Activated naive CD8-positive, alpha-beta T cell treated with anti-CD3 and anti-CD28 coated beads for 36 hours (primary cell): ENCODE data around the gene PPP2R1A. TPM values are rescaled to one million over a fixed set of nuclear protein-coding genes. Genes with fewer than 3 reads are reported as not detected.
A peak's percentile ranks its signal among the peaks of the same experiment; 100 is the strongest.
"Not testable (repeated sequence)": the region's sequence is repeated elsewhere in the genome, so short reads cannot be mapped to it uniquely, and the experiment has no call there.

Experiments used
- DNase-seq: peaks from one replicate; pipeline ENCODE4 v3.0.0; 2021
- H3K27ac Mint-ChIP-seq: one replicate; pipeline ENCODE4 v1.8.0; 2022; ENCODE audit warnings: mild to moderate bottlenecking, moderate library complexity, mixed read lengths
- H3K27me3 Mint-ChIP-seq: one replicate; pipeline ENCODE4 v1.8.0; 2022; ENCODE audit warnings: mild to moderate bottlenecking, mixed read lengths
- H3K36me3 Mint-ChIP-seq: one replicate; pipeline ENCODE4 v1.8.0; 2021; ENCODE audit warnings: mild to moderate bottlenecking, mixed read lengths
- H3K4me1 Mint-ChIP-seq: one replicate; pipeline ENCODE4 v1.8.0; 2021; ENCODE audit warnings: mixed read lengths
- H3K4me3 Mint-ChIP-seq: one replicate; pipeline ENCODE4 v1.8.0; 2022; ENCODE audit warnings: mild to moderate bottlenecking, moderate library complexity, mixed read lengths
- H3K9me3 Mint-ChIP-seq: one replicate; pipeline ENCODE4 v1.8.0; 2022; ENCODE audit warnings: mixed read lengths
- total RNA-seq, 2 experiments: library from RNA; stranded (reverse); gene quantifications; one replicate each; pipeline ENCODE4 v1.2.3, GENCODE V29; 2021

The PPP2R1A gene
- total RNA-seq, 2 experiments from 2014 or later, result 222 to 244 TPM

DNA sequence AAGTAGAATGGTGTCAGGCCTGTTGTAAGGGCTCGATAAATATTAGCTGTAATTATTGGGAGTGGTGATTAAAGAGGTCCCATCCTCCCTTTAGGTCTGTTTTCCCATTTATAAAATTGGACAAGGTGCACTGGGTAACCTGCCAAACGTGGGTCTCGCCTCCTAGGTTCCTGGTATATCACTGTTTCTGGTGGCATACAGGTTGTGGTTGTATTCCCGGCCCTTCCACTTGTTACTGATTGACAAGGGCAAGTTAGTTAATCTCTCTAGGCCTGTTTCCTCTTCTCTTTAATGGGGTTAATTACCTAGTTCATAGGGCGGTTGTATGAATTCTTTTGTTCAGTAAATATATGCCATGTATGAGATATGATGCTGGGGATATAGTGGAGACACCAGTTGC lies 1.5 kb downstream of the PPP2R1A start:
- Mint-ChIP-seq H3K36me3 (peaks cover 44% of the 10 kb centered on the region), H3K9me3 (no peaks in the 10 kb centered on the region), H3K27me3 (no peaks in the 10 kb centered on the region)

GRCh38 chr19:52191951-52192350 lies 2.1 kb downstream of the PPP2R1A start:
- H3K36me3 Mint-ChIP-seq, result peaks cover 44% of the 10 kb centered on the region
- H3K9me3 Mint-ChIP-seq, result no peaks in the 10 kb centered on the region
- DNase-seq, result no peak
- H3K27ac Mint-ChIP-seq, result peak overlapping the region; percentile 3
- H3K4me3 Mint-ChIP-seq, result peak overlapping the region; percentile 97
- H3K4me1 Mint-ChIP-seq, result peaks cover 46% of the 10 kb centered on the region
- no peaks in the 10 kb centered on the region for H3K27me3 Mint-ChIP-seq

More for the DNA sequence above, 1.5 kb downstream of the PPP2R1A start:
- H3K27ac Mint-ChIP-seq, result peak overlapping the region; percentile 3
- DNase-seq, result no peak
- peaks cover 41% of the 10 kb centered on the region for H3K4me1 Mint-ChIP-seq
- peak overlapping the region; percentile 97 for H3K4me3 Mint-ChIP-seq

DNA sequence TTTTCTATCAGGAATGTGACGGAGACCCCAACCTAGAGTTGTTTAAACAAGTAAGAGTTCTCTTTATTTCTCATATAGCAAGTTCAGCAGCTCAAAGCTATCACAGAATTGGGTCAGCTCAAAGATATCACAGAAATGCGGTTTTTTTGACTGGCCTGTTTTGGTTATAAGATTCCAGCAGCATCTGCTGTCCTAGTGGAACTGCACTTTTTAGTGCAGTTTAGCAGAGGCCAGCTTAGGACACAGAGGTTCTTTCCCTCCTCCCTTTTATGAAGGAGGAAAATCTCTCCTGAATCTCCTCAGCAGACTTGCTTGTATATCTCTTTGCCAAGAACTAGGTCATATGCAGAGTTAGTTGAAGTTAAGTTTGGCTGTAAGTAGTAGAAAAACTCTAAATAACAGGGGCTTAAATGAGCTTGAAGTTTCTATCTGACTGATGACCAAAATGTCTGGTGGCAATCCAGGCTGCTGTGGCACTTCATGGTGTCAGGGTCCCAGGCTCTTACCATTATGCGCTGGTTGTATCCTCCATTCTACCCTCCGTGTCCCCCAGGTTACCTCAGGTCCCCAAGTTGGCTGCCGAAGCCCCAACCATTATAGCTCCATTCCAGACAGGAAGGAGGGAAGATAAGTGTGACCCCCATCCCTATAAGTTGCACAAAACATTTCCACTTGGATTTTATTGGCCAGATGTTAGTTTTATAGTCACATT lies 6.6 kb downstream of the PPP2R1A start:
- Mint-ChIP-seq H3K36me3 (peaks cover 46% of the 10 kb centered on the region), H3K4me3 (no peak overlapping the region), H3K27ac (no peak overlapping the region), H3K9me3 (no peaks in the 10 kb centered on the region), H3K4me1 (peaks cover 50% of the 10 kb centered on the region), H3K27me3 (no peaks in the 10 kb centered on the region)
- no peak for DNase-seq

GRCh38 chr19:52197964-52198363 lies 8.1 kb downstream of the PPP2R1A start:
- Mint-ChIP-seq H3K4me1 (peaks cover 42% of the 10 kb centered on the region), H3K4me3 (no peak overlapping the region), H3K9me3 (no peaks in the 10 kb centered on the region), H3K27me3 (no peaks in the 10 kb centered on the region), H3K27ac (no peak overlapping the region), H3K36me3 (peaks cover 41% of the 10 kb centered on the region)
- no peak for DNase-seq

DNA sequence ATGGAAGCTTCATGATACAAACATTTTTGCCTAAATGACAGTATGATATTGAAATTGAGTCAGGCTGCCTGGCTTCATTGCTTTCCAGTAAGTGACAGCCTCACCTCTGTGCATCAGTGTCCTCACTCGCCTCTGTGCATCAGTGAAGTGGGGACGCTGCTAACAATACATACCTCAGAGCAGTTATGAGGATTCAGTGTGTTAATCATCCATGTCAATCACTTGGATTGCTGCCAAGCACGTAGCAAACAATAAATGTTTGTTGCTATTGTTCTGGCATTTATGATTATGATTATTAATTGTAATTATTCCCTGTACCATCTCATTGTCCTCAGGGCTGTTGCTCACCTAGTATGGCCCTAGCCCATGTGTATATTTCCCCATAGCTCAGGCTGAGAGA lies 8.8 kb downstream of the PPP2R1A start:
- H3K36me3 Mint-ChIP-seq, result peaks cover 43% of the 10 kb centered on the region
- peaks cover 41% of the 10 kb centered on the region for H3K4me1 Mint-ChIP-seq

DNA sequence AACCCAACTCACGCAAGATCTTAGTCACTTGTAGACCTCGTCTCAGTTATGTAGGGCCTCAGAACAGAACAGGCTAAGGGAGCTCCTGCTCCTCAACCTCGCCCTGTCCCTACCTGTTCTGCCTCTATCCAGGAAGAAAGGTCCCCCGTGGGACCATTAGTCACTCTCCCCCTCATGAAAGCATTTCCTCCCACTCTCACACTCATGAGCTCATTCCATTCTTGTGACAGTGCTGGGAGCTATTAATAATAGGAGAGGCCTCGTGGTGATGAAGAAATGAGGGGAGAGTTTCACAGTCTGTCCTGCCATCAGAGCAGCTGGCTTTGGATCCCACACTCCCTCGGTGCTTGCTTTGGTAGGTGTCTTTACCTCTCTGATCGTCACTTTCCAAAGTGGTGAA lies 10.2 kb downstream of the PPP2R1A start:
- Mint-ChIP-seq H3K4me3 (no peak overlapping the region), H3K4me1 (peaks cover 35% of the 10 kb centered on the region), H3K9me3 (no peaks in the 10 kb centered on the region), H3K36me3 (peaks cover 39% of the 10 kb centered on the region), H3K27ac (peak overlapping the region; percentile 32), H3K27me3 (no peaks in the 10 kb centered on the region)
- DNase-seq, result no peak

More for the DNA sequence above, 8.8 kb downstream of the PPP2R1A start:
- H3K4me3 Mint-ChIP-seq, result no peak overlapping the region
- H3K27ac Mint-ChIP-seq, result no peak overlapping the region
- DNase-seq, result no peak
- no peaks in the 10 kb centered on the region for H3K9me3 Mint-ChIP-seq
- no peaks in the 10 kb centered on the region for H3K27me3 Mint-ChIP-seq

DNA sequence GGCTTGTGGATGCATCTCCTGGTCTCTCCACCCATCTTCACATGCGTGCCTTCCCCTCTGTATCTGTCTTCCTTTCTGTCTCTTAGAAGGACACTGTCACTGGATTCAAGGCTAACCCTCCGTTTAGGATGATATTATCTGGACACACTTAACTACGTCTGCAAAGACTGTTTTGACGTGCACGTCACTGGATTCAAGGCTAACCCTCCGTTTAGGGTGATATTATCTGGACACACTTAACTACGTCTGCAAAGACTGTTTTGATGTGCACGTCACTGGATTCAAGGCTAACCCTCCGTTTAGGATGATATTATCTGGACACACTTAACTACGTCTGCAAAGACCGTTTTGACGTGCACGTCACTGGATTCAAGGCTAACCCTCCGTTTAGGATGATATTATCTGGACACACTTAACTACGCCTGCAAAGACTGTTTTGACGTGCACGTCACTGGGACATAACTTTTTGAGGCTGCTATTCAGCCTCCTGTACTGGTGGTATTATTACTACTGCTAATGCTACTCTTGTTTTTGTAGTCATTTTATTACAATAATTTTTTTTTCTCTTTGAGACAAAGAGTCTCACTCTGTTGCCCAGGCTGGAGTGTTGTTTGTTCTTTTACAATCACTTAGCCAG lies 11.0 kb downstream of the PPP2R1A start:
- H3K27me3 Mint-ChIP-seq, H3K4me3 Mint-ChIP-seq, DNase-seq, H3K9me3 Mint-ChIP-seq, H3K27ac Mint-ChIP-seq: not testable (repeated sequence)
- H3K36me3 Mint-ChIP-seq, result peaks cover 38% of the 10 kb centered on the region
- H3K4me1 Mint-ChIP-seq, result peaks cover 40% of the 10 kb centered on the region

GRCh38 chr19:52206481-52206880 lies 16.6 kb downstream of the PPP2R1A start:
- no peak overlapping the region for H3K27ac Mint-ChIP-seq
- DNase-seq, result no peak
- H3K9me3 Mint-ChIP-seq, result no peaks in the 10 kb centered on the region
- H3K36me3 Mint-ChIP-seq, result peaks cover 34% of the 10 kb centered on the region
- H3K4me3 Mint-ChIP-seq, result no peak overlapping the region
- peaks cover 19% of the 10 kb centered on the region for H3K4me1 Mint-ChIP-seq
- no peaks in the 10 kb centered on the region for H3K27me3 Mint-ChIP-seq

- Mint-ChIP-seq H3K36me3 (peaks cover 41% of the 10 kb centered on the region), H3K4me3 (no peak overlapping the region), H3K27me3 (no peaks in the 10 kb centered on the region), H3K4me1 (no peaks in the 10 kb centered on the region), H3K9me3 (no peaks in the 10 kb centered on the region), H3K27ac (no peak overlapping the region)
- no peak for DNase-seq
Measured at GRCh38 chr19:52211203-52211602, 21.4 kb downstream of the PPP2R1A start.

DNA sequence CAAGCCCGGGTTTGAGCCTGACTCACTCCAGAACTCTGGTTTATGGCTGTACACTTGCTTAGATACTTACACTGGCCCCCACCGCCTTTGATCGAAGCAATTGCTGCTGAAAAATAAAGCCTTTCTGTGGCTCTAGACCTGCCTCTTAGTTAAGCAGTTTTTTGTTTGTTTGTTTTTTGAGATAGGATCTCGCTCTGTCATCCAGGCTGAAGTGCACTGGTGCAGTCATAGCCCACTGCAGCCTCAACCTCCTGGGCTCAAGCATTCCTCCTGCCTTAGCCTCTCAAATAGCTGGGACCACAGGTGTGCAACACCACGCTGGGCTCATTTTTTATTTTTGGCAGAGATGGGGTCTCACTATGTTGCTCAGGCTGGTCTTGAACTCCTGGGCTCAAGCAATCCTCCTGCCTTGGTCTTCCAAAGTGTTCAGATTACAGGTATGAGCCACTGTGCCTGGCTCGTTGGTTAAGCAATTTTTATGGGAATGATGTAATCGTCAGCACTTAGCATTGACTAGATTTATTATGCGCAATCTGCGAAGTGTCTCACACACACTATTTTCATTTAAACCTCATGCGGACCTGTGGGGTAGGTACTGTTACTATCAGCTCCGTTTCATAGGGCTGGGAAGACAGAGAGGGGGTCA lies 22.2 kb downstream of the PPP2R1A start:
- H3K4me1 Mint-ChIP-seq, result no peaks in the 10 kb centered on the region
- H3K27ac Mint-ChIP-seq, result peak overlapping the region; percentile 48
- DNase-seq, result no peak
- no peaks in the 10 kb centered on the region for H3K27me3 Mint-ChIP-seq
- no peak overlapping the region for H3K4me3 Mint-ChIP-seq
- H3K36me3 Mint-ChIP-seq, result peaks cover 41% of the 10 kb centered on the region
- H3K9me3 Mint-ChIP-seq, result no peaks in the 10 kb centered on the region

- H3K36me3 Mint-ChIP-seq, result peaks cover 47% of the 10 kb centered on the region
- peak overlapping the region; percentile 45 for H3K27ac Mint-ChIP-seq
- no peaks in the 10 kb centered on the region for H3K27me3 Mint-ChIP-seq
- H3K4me1 Mint-ChIP-seq, result no peaks in the 10 kb centered on the region
- H3K9me3 Mint-ChIP-seq, result no peaks in the 10 kb centered on the region
- DNase-seq, result no peak
- H3K4me3 Mint-ChIP-seq, result no peak overlapping the region
Measured at GRCh38 chr19:52212572-52213255, 22.9 kb downstream of the PPP2R1A start.

- H3K27ac Mint-ChIP-seq, result no peak overlapping the region
- no peak overlapping the region for H3K4me3 Mint-ChIP-seq
- peaks cover 49% of the 10 kb centered on the region for H3K36me3 Mint-ChIP-seq
- DNase-seq, result no peak
- no peaks in the 10 kb centered on the region for H3K4me1 Mint-ChIP-seq
- no peaks in the 10 kb centered on the region for H3K27me3 Mint-ChIP-seq
- no peaks in the 10 kb centered on the region for H3K9me3 Mint-ChIP-seq
Measured at GRCh38 chr19:52214241-52214640, 24.4 kb downstream of the PPP2R1A start.

DNA sequence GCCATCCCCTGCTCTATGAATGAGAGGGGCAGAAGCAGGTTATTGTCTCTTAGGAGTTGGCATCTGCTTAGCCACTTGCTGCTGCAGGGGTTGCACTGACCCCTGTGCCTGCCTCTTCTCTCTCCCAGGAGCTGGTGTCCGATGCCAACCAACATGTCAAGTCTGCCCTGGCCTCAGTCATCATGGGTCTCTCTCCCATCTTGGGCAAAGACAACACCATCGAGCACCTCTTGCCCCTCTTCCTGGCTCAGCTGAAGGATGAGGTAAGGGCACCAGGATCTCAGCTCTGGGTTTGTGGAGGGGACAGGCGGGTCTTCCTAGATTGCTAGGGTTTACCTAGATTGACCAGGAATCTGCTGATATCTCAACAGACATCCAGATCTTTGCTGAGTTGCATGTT lies 26.5 kb downstream of the PPP2R1A start:
- no peak for DNase-seq
- Mint-ChIP-seq H3K4me1 (no peaks in the 10 kb centered on the region), H3K9me3 (no peaks in the 10 kb centered on the region), H3K4me3 (no peak overlapping the region), H3K36me3 (peaks cover 51% of the 10 kb centered on the region), H3K27ac (no peak overlapping the region), H3K27me3 (no peaks in the 10 kb centered on the region)

DNA sequence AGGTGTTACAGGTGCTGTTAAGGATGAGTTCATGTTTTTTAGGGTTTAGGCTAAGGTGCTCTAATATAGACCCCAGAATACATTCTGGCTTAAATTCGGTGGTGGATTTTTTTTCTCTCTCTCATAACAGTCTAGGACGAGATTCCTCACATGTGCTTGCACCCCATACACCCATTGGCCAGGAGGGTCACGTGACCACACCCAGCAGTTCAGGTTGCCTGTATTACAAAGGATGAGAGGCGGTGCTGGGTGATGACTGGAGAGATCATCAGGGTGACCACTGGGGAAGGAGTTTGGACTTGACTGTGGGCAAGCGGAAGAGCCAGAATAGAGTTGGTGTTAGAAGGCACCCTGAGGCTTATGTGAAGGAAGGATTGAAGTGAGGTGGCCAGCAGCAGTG lies 27.7 kb downstream of the PPP2R1A start:
- Mint-ChIP-seq H3K36me3 (peaks cover 43% of the 10 kb centered on the region), H3K9me3 (no peaks in the 10 kb centered on the region), H3K27me3 (no peaks in the 10 kb centered on the region), H3K4me3 (no peak overlapping the region), H3K4me1 (no peaks in the 10 kb centered on the region), H3K27ac (no peak overlapping the region)
- DNase-seq, result no peak

DNA sequence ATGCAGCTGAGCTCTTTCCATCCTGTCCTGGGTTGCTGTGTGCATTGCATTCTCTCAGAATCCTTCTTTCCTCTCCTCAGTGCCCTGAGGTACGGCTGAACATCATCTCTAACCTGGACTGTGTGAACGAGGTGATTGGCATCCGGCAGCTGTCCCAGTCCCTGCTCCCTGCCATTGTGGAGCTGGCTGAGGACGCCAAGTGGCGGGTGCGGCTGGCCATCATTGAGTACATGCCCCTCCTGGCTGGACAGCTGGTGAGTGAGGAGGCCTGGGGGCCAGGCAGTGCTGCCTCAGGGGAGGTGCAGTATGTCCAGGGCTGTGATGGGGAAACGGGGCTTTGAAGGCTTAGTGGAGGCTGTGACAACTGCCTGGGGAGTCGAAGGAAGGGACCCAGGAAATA lies 29.8 kb downstream of the PPP2R1A start:
- DNase-seq, result no peak
- H3K4me1 Mint-ChIP-seq, result no peaks in the 10 kb centered on the region
- H3K27me3 Mint-ChIP-seq, result no peaks in the 10 kb centered on the region
- H3K9me3 Mint-ChIP-seq, result no peaks in the 10 kb centered on the region
- peaks cover 29% of the 10 kb centered on the region for H3K36me3 Mint-ChIP-seq
- no peak overlapping the region for H3K27ac Mint-ChIP-seq
- no peak overlapping the region for H3K4me3 Mint-ChIP-seq
